Body of pancreas (tissue), 4 donors: ENCODE measurements around the gene MACF1. TPM values are rescaled to one million over a fixed set of nuclear protein-coding genes. Genes with fewer than 3 reads are reported as not detected.
A peak's percentile ranks its signal among the peaks of the same experiment; 100 is the strongest.

Experiments
- ATAC-seq: fragments of 150-250 bp; one replicate; pipeline ENCODE4 v1.9.1; 2016
- DNase-seq, 4 donors: peaks; one replicate each; pipeline ENCODE4 v3.0.0-alpha.2; 2019
- H3K27ac ChIP-seq, 4 donors: fragments of 200-600 bp; sonication (generic); 1 replicate in 3 of 4; 2 replicates in 1 of 4; pipeline versions ENCODE4 v1.5.1 to v1.6.1; 2016 to 2019; ENCODE audit warnings: mild to moderate bottlenecking in 1 of 4, mixed read lengths in 1 of 4, moderate library complexity in 1 of 4
- H3K27me3 ChIP-seq, 2 donors: fragments of 200-600 bp; sonication (generic); one replicate each; pipeline ENCODE4 v1.6.0; 2016; ENCODE audit warnings: mild to moderate bottlenecking in 1 of 2
- H3K36me3 ChIP-seq, 2 donors: fragments of 200-600 bp; sonication (generic); replicated peaks in 1 of 2; 2 replicates each; pipeline ENCODE4 v1.5.1; 2016; ENCODE audit warnings: low read depth in 2 of 2; ENCODE audit not compliant: insufficient read depth in 1 of 2
- H3K4me1 ChIP-seq: fragments of 200-600 bp; sonication (generic); one replicate; pipeline ENCODE4 v1.6.0; 2016
- H3K4me3 ChIP-seq, 2 donors: fragments of 200-600 bp; sonication (generic); 1 replicate in 1 of 2; 2 replicates in 1 of 2; pipeline ENCODE4 v1.5.1; 2016 to 2019
- H3K9me3 ChIP-seq, 3 donors: fragments of 200-600 bp; sonication (generic); 1 replicate in 2 of 3; 2 replicates in 1 of 3; pipeline ENCODE4 v1.5.1; 2016
- CTCF ChIP-seq, 7 experiments: fragments of 450-650 bp in 4 of 7; fragments of 200-600 bp in 3 of 7; sonication (generic) in 3 of 7; IDR thresholded peaks; one replicate each; pipeline ENCODE4 v1.5.1; 2016 to 2019; ENCODE audit warnings: antibody characterized with exemption in 7 of 7
- POLR2A ChIP-seq, 3 donors: fragments of 450-650 bp; IDR thresholded peaks; one replicate each; pipeline ENCODE4 v1.6.1; 2016; ENCODE audit warnings: antibody characterized with exemption in 3 of 3, mild to moderate bottlenecking in 2 of 3
- WGBS, 2 donors: methylation state at CpG; one replicate each; pipeline ENCODE4 v1.1.5; 2017; 5-methylcytosine and 5-hydroxymethylcytosine counted together
- intact Hi-C: fragments of 100-400 bp; cut with DNase I; formaldehyde crosslinking; loops from one replicate; pipeline ENCODE4 v1.15.1; 2023
- total RNA-seq, 2 donors: library from RNA; depleted of rRNA; stranded (reverse); fragments of >200 nt; gene quantifications; one replicate each; pipeline ENCODE4 v1.1.0, GENCODE V29; 2016

MACF1 gene
- total RNA-seq, 2 donors from 2014 or later, result 144 to 190 TPM

GRCh38 chr1:39277879-39278278, 73.4 kb downstream of the MACF1 start:
- Histone ChIP-seq H3K9me3 (no peaks in the 10 kb centered on the region), H3K27me3 (no peaks in the 10 kb centered on the region), H3K27ac (no peak overlapping the region), H3K36me3 (no peaks in the 10 kb centered on the region), H3K4me1 (peaks cover 47% of the 10 kb centered on the region), H3K4me3 (no peak overlapping the region)
- intact Hi-C loops, result no loop called here
- no peak for DNase-seq
- ATAC-seq, result no peak
- TF ChIP-seq POLR2A (IDR thresholded peaks at IDR 0.05) (no peak), CTCF (IDR thresholded peaks at IDR 0.05) (no peak)

DNA sequence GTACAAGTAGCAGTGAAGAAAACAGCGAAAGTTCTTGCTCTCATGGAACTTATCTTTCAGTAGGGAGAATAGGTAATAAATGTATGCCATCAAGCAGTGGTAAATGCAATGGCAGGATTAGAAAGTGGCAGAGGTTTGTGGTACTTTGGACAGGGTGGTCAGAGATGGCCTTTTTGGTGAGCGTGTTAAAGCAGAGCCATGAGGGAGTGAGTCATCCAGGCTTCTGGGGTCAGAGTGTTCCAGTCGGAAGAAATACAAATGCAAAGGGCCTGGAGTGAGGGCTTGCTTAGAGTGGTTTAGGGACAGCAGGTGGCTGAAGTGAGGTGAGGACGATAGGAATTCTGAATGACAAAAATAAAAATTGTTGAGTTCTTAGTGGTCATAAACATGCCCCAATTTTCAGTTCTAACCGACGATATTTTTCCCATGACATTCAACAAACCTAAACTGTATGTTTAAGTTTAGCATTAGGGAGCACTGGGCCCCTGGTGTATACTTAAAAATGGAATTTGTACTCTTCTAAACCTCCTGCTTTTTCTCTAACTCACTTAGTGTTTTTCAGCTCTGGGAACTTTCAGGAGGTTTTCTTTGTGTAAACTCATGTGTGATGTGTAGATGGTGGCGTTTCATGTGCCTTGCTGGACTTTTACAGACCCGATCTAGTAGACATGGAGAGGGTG, 78.2 kb downstream of the MACF1 start:
- H3K4me3 ChIP-seq, result no peak overlapping the region
- H3K9me3 ChIP-seq, result no peaks in the 10 kb centered on the region
- H3K27ac ChIP-seq, result peak overlapping the region in 1 of 4 donors; percentile 5
- DNase-seq (peak in 1 of 4 donors; percentile 36), ATAC-seq (no peak)
- peaks cover 36% of the 10 kb centered on the region for H3K4me1 ChIP-seq
- intact Hi-C loops, result no loop called here
- H3K36me3 ChIP-seq, result peaks cover 0 to 10% of the 10 kb centered on the region in 2 donors
- H3K27me3 ChIP-seq, result no peaks in the 10 kb centered on the region
- 78 to 91% methylated on average over 8 of the region's 8 CpGs for WGBS, 2 donors
- TF ChIP-seq CTCF (IDR thresholded peaks at IDR 0.05), result no peak
- no peak for TF ChIP-seq POLR2A (IDR thresholded peaks at IDR 0.05)

- Histone ChIP-seq H3K9me3 (no peaks in the 10 kb centered on the region), H3K27me3 (no peaks in the 10 kb centered on the region), H3K27ac (peak overlapping the region in 3 of 4 donors; percentile 5 to 51 (median 25)), H3K4me1 (peaks cover 27% of the 10 kb centered on the region), H3K4me3 (no peak overlapping the region), H3K36me3 (peaks cover 0 to 16% of the 10 kb centered on the region in 2 donors)
- WGBS, 2 donors, result 14 to 24% methylated on average over 1 of the region's 1 CpG
- ATAC-seq (peak; percentile 73), DNase-seq (peak in 3 of 4 donors; percentile 29 to 44 (median 41))
- TF ChIP-seq POLR2A (IDR thresholded peaks at IDR 0.05), result no peak
- no peak for TF ChIP-seq CTCF (IDR thresholded peaks at IDR 0.05)
- intact Hi-C loops, result no loop called here
These were observed 79.4 kb downstream of the MACF1 start for GRCh38 chr1:39283858-39284257.

DNA sequence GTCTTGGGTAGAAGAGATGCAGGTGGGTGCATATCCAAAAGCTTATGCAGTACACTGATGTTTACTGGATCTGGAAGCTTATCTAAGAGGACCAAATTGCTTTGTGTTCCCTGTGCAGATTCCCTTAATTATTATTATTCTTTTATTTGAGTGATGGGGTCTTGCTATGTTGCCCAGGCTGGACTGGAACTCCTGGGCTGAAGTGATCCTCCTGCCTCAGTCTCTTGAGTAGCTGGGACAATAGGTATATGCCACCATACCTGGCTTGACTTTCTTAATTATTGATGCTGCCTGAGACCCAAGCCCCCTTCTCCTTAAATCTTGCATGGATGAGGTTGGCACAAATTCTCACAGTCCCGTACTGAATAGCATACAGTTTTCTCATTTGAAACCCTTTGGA, 83.0 kb downstream of the MACF1 start:
- no peak for DNase-seq
- intact Hi-C loops, result no loop called here
- Histone ChIP-seq H3K27ac (no peak overlapping the region), H3K27me3 (no peaks in the 10 kb centered on the region), H3K4me3 (no peak overlapping the region), H3K4me1 (peaks cover 24% of the 10 kb centered on the region), H3K36me3 (peaks cover 0 to 21% of the 10 kb centered on the region in 2 donors), H3K9me3 (no peaks in the 10 kb centered on the region)
- TF ChIP-seq POLR2A (IDR thresholded peaks at IDR 0.05), result no peak
- TF ChIP-seq CTCF (IDR thresholded peaks at IDR 0.05), result no peak
- 85 to 100% methylated on average over 1 of the region's 1 CpG for WGBS, 2 donors
- no peak for ATAC-seq
